Osteocyte (in vitro differentiated cells): ENCODE data around the gene PHEX. TPM values are rescaled to one million over a fixed set of nuclear protein-coding genes. Genes with fewer than 3 reads are reported as not detected.

ENCODE experiments used
- DNase-seq: peaks from one replicate; pipeline ENCODE4 v3.0.0; 2021; ENCODE audit warnings: mixed read lengths; ENCODE audit not compliant: unreplicated experiment; ENCODE audit errors: extremely low spot score
- H3K27ac Mint-ChIP-seq: one replicate; pipeline ENCODE4 v1.8.0; 2021; ENCODE audit warnings: mild to moderate bottlenecking, mixed read lengths; ENCODE audit not compliant: unreplicated experiment
- H3K27me3 Mint-ChIP-seq: one replicate; pipeline ENCODE4 v1.8.0; 2021; ENCODE audit warnings: mixed read lengths; ENCODE audit not compliant: unreplicated experiment
- H3K36me3 Mint-ChIP-seq: one replicate; pipeline ENCODE4 v1.8.0; 2021; ENCODE audit warnings: mixed read lengths; ENCODE audit not compliant: unreplicated experiment
- H3K4me1 Mint-ChIP-seq: one replicate; pipeline ENCODE4 v1.8.0; 2021; ENCODE audit warnings: mixed read lengths; ENCODE audit not compliant: unreplicated experiment
- H3K4me3 Mint-ChIP-seq: one replicate; pipeline ENCODE4 v1.8.0; 2021; ENCODE audit warnings: mild to moderate bottlenecking, moderate library complexity, mixed read lengths; ENCODE audit not compliant: unreplicated experiment
- H3K9me3 Mint-ChIP-seq: one replicate; pipeline ENCODE4 v1.8.0; 2021; ENCODE audit warnings: mixed read lengths; ENCODE audit not compliant: unreplicated experiment
- CTCF ChIP-seq: fragments of 200-600 bp; sonication (generic); IDR thresholded peaks from 2 replicates; pipeline ENCODE4 v1.5.0; 2021; ENCODE audit warnings: antibody characterized with exemption, mild to moderate bottlenecking, moderate library complexity
- total RNA-seq: library from RNA; stranded (reverse); gene quantifications from 2 replicates; pipeline ENCODE4 v1.2.1, GENCODE V29; 2021

Gene PHEX
- total RNA-seq, 1 donor from 2014 or later: 1.6 TPM

DNA sequence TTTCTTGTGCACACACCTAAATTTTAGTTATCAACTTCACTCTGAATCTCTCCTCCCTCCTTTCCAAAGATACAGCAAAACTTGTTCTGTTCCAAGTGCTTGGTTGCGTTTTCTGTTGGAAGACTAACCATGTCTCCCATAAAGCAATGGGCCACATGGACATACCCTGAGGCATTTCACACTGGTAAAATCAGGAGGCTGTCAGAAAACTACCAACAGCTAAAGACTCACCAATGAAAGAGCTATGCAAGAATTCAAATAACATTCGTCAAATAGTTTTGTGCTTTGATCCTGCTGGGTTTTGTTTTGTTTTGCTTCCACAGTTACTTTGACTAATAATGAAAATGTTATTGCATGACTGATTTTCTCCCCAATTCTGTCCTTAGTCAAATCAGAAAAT, 46.0 kb downstream of the PHEX start:
- DNase-seq: no peak
- Mint-ChIP-seq H3K4me1 (peaks cover 7% of the 10 kb centered on the region), H3K9me3 (no peaks in the 10 kb centered on the region), H3K4me3 (no peak overlapping the region), H3K27ac (no peak overlapping the region), H3K36me3 (no peaks in the 10 kb centered on the region), H3K27me3 (no peaks in the 10 kb centered on the region)
- TF ChIP-seq CTCF: no peak

GRCh38 chrX:22081475-22082092, 49.5 kb downstream of the PHEX start:
- Mint-ChIP-seq H3K36me3 (no peaks in the 10 kb centered on the region), H3K9me3 (no peaks in the 10 kb centered on the region), H3K4me1 (peaks cover 7% of the 10 kb centered on the region), H3K4me3 (no peak overlapping the region), H3K27ac (no peak overlapping the region), H3K27me3 (no peaks in the 10 kb centered on the region)
- no peak for DNase-seq
- peak; percentile 61 for TF ChIP-seq CTCF

- H3K4me1 Mint-ChIP-seq: peaks cover 11% of the 10 kb centered on the region
- no peak overlapping the region for H3K27ac Mint-ChIP-seq
- H3K36me3 Mint-ChIP-seq: no peaks in the 10 kb centered on the region
- H3K9me3 Mint-ChIP-seq: no peaks in the 10 kb centered on the region
- no peaks in the 10 kb centered on the region for H3K27me3 Mint-ChIP-seq
- no peak for DNase-seq
- no peak for TF ChIP-seq CTCF
- no peak overlapping the region for H3K4me3 Mint-ChIP-seq
Measured at GRCh38 chrX:22086003-22086402, 53.9 kb downstream of the PHEX start.

DNA sequence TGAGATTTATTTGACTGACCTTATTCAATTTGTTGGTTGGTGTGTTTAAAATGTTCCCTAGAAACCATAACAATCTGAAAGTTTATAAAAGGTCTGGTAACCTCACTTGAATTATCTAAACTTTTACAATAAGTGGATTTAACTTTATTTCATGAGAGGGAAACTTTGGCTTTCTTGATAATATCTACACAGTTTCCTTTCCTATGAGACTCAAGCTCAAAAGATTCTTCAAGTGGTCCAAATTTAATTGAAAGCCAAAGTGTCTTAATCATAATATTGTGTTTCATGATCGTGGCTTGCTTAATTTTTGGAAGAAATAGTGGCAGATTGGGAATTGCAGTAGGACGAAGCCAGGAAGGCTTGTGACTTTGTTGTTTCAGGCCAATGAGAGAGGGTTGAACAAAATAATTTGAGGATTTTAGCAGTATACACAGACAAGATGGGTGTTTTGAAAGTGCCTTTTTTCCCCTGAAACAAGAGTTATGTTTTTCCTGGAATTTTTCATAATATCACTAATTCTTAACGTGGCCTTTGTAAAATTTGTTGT, 55.0 kb downstream of the PHEX start:
- H3K27ac Mint-ChIP-seq: no peak overlapping the region

More for the DNA sequence above, 55.0 kb downstream of the PHEX start:
- Mint-ChIP-seq H3K4me3 (no peak overlapping the region), H3K27me3 (no peaks in the 10 kb centered on the region), H3K36me3 (no peaks in the 10 kb centered on the region), H3K9me3 (no peaks in the 10 kb centered on the region), H3K4me1 (peaks cover 9% of the 10 kb centered on the region)
- TF ChIP-seq CTCF: no peak
- no peak for DNase-seq
